Body of pancreas (tissue), 4 donors: ENCODE data around the gene RBM8A. TPM values are rescaled to one million over a fixed set of nuclear protein-coding genes. Genes with fewer than 3 reads are reported as not detected.

Experiments
- ATAC-seq: fragments of 150-250 bp; one replicate; pipeline ENCODE4 v1.9.1; 2016
- DNase-seq, 4 donors: peaks; one replicate each; pipeline ENCODE4 v3.0.0-alpha.2; 2019
- H3K27ac ChIP-seq, 4 donors: fragments of 200-600 bp; sonication (generic); 1 replicate in 3 of 4; 2 replicates in 1 of 4; pipeline versions ENCODE4 v1.5.1 to v1.6.1; 2016 to 2019; ENCODE audit warnings: mild to moderate bottlenecking in 1 of 4, mixed read lengths in 1 of 4, moderate library complexity in 1 of 4
- H3K27me3 ChIP-seq, 2 donors: fragments of 200-600 bp; sonication (generic); one replicate each; pipeline ENCODE4 v1.6.0; 2016; ENCODE audit warnings: mild to moderate bottlenecking in 1 of 2
- H3K36me3 ChIP-seq, 2 donors: fragments of 200-600 bp; sonication (generic); replicated peaks in 1 of 2; 2 replicates each; pipeline ENCODE4 v1.5.1; 2016; ENCODE audit warnings: low read depth in 2 of 2; ENCODE audit not compliant: insufficient read depth in 1 of 2
- H3K4me1 ChIP-seq: fragments of 200-600 bp; sonication (generic); one replicate; pipeline ENCODE4 v1.6.0; 2016
- H3K4me3 ChIP-seq, 2 donors: fragments of 200-600 bp; sonication (generic); 1 replicate in 1 of 2; 2 replicates in 1 of 2; pipeline ENCODE4 v1.5.1; 2016 to 2019
- H3K9me3 ChIP-seq, 3 donors: fragments of 200-600 bp; sonication (generic); 1 replicate in 2 of 3; 2 replicates in 1 of 3; pipeline ENCODE4 v1.5.1; 2016
- POLR2A ChIP-seq, 3 donors: fragments of 450-650 bp; IDR thresholded peaks; one replicate each; pipeline ENCODE4 v1.6.1; 2016; ENCODE audit warnings: antibody characterized with exemption in 3 of 3, mild to moderate bottlenecking in 2 of 3
- WGBS, 2 donors: methylation state at CpG; one replicate each; pipeline ENCODE4 v1.1.5; 2017; 5-methylcytosine and 5-hydroxymethylcytosine counted together
- intact Hi-C: fragments of 100-400 bp; cut with DNase I; formaldehyde crosslinking; loops from one replicate; pipeline ENCODE4 v1.15.1; 2023
- total RNA-seq, 2 donors: library from RNA; depleted of rRNA; stranded (reverse); fragments of >200 nt; gene quantifications; one replicate each; pipeline ENCODE4 v1.1.0, GENCODE V29; 2016
- TF ChIP-seq, protein P1 (sequence below), 7 experiments: fragments of 450-650 bp in 4 of 7; fragments of 200-600 bp in 3 of 7; sonication (generic) in 3 of 7; IDR thresholded peaks; one replicate each; pipeline ENCODE4 v1.5.1; 2016 to 2019; ENCODE audit warnings: antibody characterized with exemption in 7 of 7

The RBM8A gene
- total RNA-seq, 2 donors from 2014 or later, result 47.2 to 70.2 TPM

- no peak for DNase-seq
- Histone ChIP-seq H3K27me3 (no peaks in the 10 kb centered on the region), H3K27ac (no peak overlapping the region), H3K4me3 (no peak overlapping the region), H3K4me1 (peaks cover 1% of the 10 kb centered on the region), H3K36me3 (no peaks in the 10 kb centered on the region), H3K9me3 (no peaks in the 10 kb centered on the region)
- no peak for ATAC-seq
- intact Hi-C loops, result no loop called here
- TF ChIP-seq, protein P1, sequence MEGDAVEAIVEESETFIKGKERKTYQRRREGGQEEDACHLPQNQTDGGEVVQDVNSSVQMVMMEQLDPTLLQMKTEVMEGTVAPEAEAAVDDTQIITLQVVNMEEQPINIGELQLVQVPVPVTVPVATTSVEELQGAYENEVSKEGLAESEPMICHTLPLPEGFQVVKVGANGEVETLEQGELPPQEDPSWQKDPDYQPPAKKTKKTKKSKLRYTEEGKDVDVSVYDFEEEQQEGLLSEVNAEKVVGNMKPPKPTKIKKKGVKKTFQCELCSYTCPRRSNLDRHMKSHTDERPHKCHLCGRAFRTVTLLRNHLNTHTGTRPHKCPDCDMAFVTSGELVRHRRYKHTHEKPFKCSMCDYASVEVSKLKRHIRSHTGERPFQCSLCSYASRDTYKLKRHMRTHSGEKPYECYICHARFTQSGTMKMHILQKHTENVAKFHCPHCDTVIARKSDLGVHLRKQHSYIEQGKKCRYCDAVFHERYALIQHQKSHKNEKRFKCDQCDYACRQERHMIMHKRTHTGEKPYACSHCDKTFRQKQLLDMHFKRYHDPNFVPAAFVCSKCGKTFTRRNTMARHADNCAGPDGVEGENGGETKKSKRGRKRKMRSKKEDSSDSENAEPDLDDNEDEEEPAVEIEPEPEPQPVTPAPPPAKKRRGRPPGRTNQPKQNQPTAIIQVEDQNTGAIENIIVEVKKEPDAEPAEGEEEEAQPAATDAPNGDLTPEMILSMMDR (IDR thresholded peaks at IDR 0.05), result no peak
- no peak for TF ChIP-seq POLR2A (IDR thresholded peaks at IDR 0.05)
- WGBS, 2 donors, result 31 to 56% methylated on average over 1 of the region's 1 CpG
Measured at GRCh38 chr1:145897969-145898368, 29.3 kb downstream of the RBM8A start.

GRCh38 chr1:145895471-145895870 is 31.8 kb downstream of the RBM8A start:
- DNase-seq (no peak), ATAC-seq (no peak)
- Histone ChIP-seq H3K27ac (no peak overlapping the region), H3K36me3 (no peaks in the 10 kb centered on the region), H3K27me3 (no peaks in the 10 kb centered on the region), H3K4me1 (peaks cover 25% of the 10 kb centered on the region), H3K4me3 (no peak overlapping the region), H3K9me3 (no peaks in the 10 kb centered on the region)
- intact Hi-C loops, result no loop called here
- WGBS, 2 donors, result 92 to 100% methylated on average over 1 of the region's 1 CpG
- TF ChIP-seq, protein P1 (IDR thresholded peaks at IDR 0.05), result no peak
- TF ChIP-seq POLR2A (IDR thresholded peaks at IDR 0.05), result no peak

- H3K27me3 ChIP-seq, result no peaks in the 10 kb centered on the region
- H3K9me3 ChIP-seq, result no peaks in the 10 kb centered on the region
- DNase-seq (no peak), ATAC-seq (no peak)
- H3K36me3 ChIP-seq, result no peaks in the 10 kb centered on the region
- intact Hi-C loops, result no loop called here
- no peak overlapping the region for H3K4me3 ChIP-seq
- H3K27ac ChIP-seq, result peak overlapping the region in 3 of 4 donors; percentile 86 to 95 (median 94)
- TF ChIP-seq, protein P1 (IDR thresholded peaks at IDR 0.05), result no peak
- TF ChIP-seq POLR2A (IDR thresholded peaks at IDR 0.05), result no peak
- H3K4me1 ChIP-seq, result peaks cover 25% of the 10 kb centered on the region
- 78 to 85% methylated on average over 7 of the region's 7 CpGs for WGBS, 2 donors
Measured at GRCh38 chr1:145893306-145894055, 33.8 kb downstream of the RBM8A start.

DNA sequence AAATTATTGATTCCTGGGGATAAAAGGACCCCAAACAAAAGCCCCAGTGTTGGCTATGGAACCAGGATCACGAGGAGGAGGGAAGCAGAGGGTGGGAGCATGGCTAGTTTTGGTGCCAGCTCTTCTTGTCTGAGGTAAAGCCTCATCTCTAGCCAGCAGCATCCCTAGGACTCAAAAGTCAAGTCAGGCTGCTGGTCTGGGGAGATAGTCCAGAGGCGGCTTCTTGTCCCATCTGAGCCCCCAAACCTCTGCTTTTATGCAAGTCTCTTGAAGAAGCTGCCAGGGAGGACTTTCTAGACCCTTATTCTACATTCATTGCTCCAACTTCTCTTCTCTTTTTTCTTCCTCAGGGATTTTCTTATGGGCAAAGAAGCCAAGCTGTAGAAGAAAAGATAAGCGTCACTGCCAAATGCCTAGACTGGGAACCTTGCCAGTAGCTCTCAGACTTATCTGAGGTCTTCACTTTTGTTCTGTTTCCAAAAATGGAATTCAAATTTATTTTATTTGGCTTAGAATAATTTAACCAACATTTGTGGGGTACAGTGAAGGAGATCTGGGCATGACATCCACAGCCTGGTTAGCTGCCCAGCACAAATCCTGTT is 34.7 kb downstream of the RBM8A start:
- H3K4me3 ChIP-seq, result no peak overlapping the region

More for the DNA sequence above, 34.7 kb downstream of the RBM8A start:
- Histone ChIP-seq H3K36me3 (no peaks in the 10 kb centered on the region), H3K9me3 (no peaks in the 10 kb centered on the region), H3K27me3 (no peaks in the 10 kb centered on the region), H3K27ac (peak overlapping the region; percentile 86 to 95 (median 92)), H3K4me1 (peaks cover 25% of the 10 kb centered on the region)
- ATAC-seq (no peak), DNase-seq (peak; percentile 50 to 75 (median 68))
- TF ChIP-seq POLR2A (IDR thresholded peaks at IDR 0.05), result no peak
- TF ChIP-seq, protein P1 (IDR thresholded peaks at IDR 0.05), result no peak
- WGBS, 2 donors, result 29 to 30% methylated on average over 3 of the region's 3 CpGs
- intact Hi-C loops, result no loop called here
